Breast epithelium (tissue), 3 donors: ENCODE results near the gene CCNYL1.

ENCODE experiments used
- POLR2A ChIP-seq: fragments of 450-650 bp; IDR thresholded peaks from one replicate; pipeline ENCODE4 v1.6.1; 2016; ENCODE audit warnings: antibody characterized with exemption, mild to moderate bottlenecking, moderate library complexity
- TF ChIP-seq, protein P1 (sequence below), 3 donors: fragments of 450-650 bp; IDR thresholded peaks; one replicate each; pipeline ENCODE4 v1.5.1; 2016 to 2017; ENCODE audit warnings: antibody characterized with exemption in 3 of 3, mild to moderate bottlenecking in 3 of 3, moderate library complexity in 3 of 3

DNA sequence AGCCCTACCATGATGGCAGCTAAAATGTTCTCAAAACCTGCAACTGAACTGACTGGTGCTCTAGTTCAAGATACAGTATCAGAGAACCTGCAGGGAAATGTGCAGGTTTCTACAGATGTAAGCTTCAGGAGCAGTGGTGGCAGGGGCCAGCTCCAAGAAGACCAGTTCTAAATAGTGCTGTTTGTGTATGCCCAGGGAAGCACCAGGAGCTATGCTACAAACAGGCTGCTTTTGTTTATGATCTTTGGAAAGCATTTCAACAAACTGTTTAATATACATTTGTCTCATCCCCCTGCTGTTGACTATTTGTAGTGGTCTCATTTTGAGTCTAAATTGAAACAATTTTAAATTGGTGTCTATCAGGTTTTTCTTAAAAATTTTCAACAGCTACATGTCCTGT, 37.6 kb downstream of the CCNYL1 start:
- TF ChIP-seq, protein P1, sequence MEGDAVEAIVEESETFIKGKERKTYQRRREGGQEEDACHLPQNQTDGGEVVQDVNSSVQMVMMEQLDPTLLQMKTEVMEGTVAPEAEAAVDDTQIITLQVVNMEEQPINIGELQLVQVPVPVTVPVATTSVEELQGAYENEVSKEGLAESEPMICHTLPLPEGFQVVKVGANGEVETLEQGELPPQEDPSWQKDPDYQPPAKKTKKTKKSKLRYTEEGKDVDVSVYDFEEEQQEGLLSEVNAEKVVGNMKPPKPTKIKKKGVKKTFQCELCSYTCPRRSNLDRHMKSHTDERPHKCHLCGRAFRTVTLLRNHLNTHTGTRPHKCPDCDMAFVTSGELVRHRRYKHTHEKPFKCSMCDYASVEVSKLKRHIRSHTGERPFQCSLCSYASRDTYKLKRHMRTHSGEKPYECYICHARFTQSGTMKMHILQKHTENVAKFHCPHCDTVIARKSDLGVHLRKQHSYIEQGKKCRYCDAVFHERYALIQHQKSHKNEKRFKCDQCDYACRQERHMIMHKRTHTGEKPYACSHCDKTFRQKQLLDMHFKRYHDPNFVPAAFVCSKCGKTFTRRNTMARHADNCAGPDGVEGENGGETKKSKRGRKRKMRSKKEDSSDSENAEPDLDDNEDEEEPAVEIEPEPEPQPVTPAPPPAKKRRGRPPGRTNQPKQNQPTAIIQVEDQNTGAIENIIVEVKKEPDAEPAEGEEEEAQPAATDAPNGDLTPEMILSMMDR (IDR thresholded peaks at IDR 0.05), result no peak
- no peak for TF ChIP-seq POLR2A
